ENCODE results near the gene POLR2C. TPM values are rescaled to one million over a fixed set of nuclear protein-coding genes. Genes with fewer than 3 reads are reported as not detected.

Gene POLR2C
- total and polyA plus RNA-seq, 2 of the 13 experiments (the other 11 are each of a cell fraction or from before 2014, with no cell fraction given): 104 to 216 TPM

GRCh38 chr16:57426356-57426755 is 36.1 kb upstream of the POLR2C start:
- no peak for ATAC-seq
- Histone ChIP-seq H3K9ac (ENCODE audit: insufficient read depth, low read depth, low read length) (no peak overlapping the region), H2AFZ (ENCODE audit: low read length) (no peak overlapping the region), H3K4me2 (ENCODE audit: low read depth, low read length) (no peak overlapping the region), H3K79me2 (ENCODE audit: insufficient read depth, low read length) (no peaks in the 10 kb centered on the region), H3K4me3 (replicated peaks in 1 of 3; ENCODE audit: insufficient read depth in 1 of 3, low read depth in 2 of 3, low read length in 3 of 3) (no peak overlapping the region), H3K36me3 (replicated peaks in 1 of 2; ENCODE audit: control insufficient read depth in 1 of 2, insufficient read depth in 2 of 2, low read length in 2 of 2) (peaks cover 18 to 39% of the 10 kb centered on the region in 2 experiments), H3K4me1 (ENCODE audit: insufficient read depth, low read length) (peaks cover 8% of the 10 kb centered on the region), H4K20me1 (ENCODE audit: insufficient read depth, low read length) (no peaks in the 10 kb centered on the region), H3K27ac (ENCODE audit: extremely low read length, insufficient read depth, low read length) (no peak overlapping the region), H3K9me3 (ENCODE audit: low read length) (no peaks in the 10 kb centered on the region), H3K27me3 (ENCODE audit: control insufficient read depth in 1 of 2, insufficient read depth in 2 of 2, low read length in 2 of 2) (no peaks in the 10 kb centered on the region)
- TF ChIP-seq ZSCAN9 (CRISPR knock-in tag; IDR thresholded peaks at IDR 0.05; ENCODE audit: borderline replicate concordance) (no peak), ZNF766 (CRISPR knock-in tag; IDR thresholded peaks at IDR 0.05; ENCODE audit: borderline replicate concordance) (0 out of 2 replicates have a peak, but pooled peaks have one; percentile 21)
- ChIA-PET POLR2A (no interaction called here), CTCF (ENCODE audit: low intra/inter-chr PET ratio, low total read pairs) (no interaction called here)
- no peak for DNase-seq (ENCODE audit: low spot score)
- no peak for FAIRE-seq
- in situ Hi-C loops (cut with HindIII; ENCODE audit: extremely low pct_ligation_motif_present, low pct_unique_long_range_greater_than_20kb): no loop called here
- WGBS (ENCODE audit: low lambda C conversion rate): 93% methylated on average over 5 of the region's 7 CpGs
- no TSS peak for BruUV-seq (replicated peaks)
- intact Hi-C loops (cut with micrococcal nuclease; ENCODE audit: unreplicated experiment): no loop called here

- Histone ChIP-seq H3K27me3 (ENCODE audit: control insufficient read depth in 1 of 2, insufficient read depth in 2 of 2, low read length in 2 of 2) (no peaks in the 10 kb centered on the region), H3K36me3 (replicated peaks in 1 of 2; ENCODE audit: control insufficient read depth in 1 of 2, insufficient read depth in 2 of 2, low read length in 2 of 2) (peaks cover 19 to 48% of the 10 kb centered on the region in 2 experiments), H3K9ac (ENCODE audit: insufficient read depth, low read depth, low read length) (no peak overlapping the region), H3K27ac (ENCODE audit: extremely low read length, insufficient read depth, low read length) (no peak overlapping the region), H3K79me2 (ENCODE audit: insufficient read depth, low read length) (no peaks in the 10 kb centered on the region), H2AFZ (ENCODE audit: low read length) (no peak overlapping the region), H3K9me3 (ENCODE audit: low read length) (no peaks in the 10 kb centered on the region), H3K4me1 (ENCODE audit: insufficient read depth, low read length) (peaks cover 7% of the 10 kb centered on the region), H3K4me3 (replicated peaks in 1 of 3; ENCODE audit: insufficient read depth in 1 of 3, low read depth in 2 of 3, low read length in 3 of 3) (no peak overlapping the region), H3K4me2 (ENCODE audit: low read depth, low read length) (no peak overlapping the region), H4K20me1 (ENCODE audit: insufficient read depth, low read length) (no peaks in the 10 kb centered on the region)
- CTCF ChIA-PET (ENCODE audit: low intra/inter-chr PET ratio, low total read pairs): no interaction called here
- intact Hi-C loops (cut with micrococcal nuclease; ENCODE audit: unreplicated experiment): no loop called here
- 100% methylated on average over 8 of the region's 8 CpGs for WGBS (ENCODE audit: low lambda C conversion rate)
- no peak for ATAC-seq
- POLR2A ChIA-PET: no interaction called here
- in situ Hi-C loops (cut with HindIII; ENCODE audit: extremely low pct_ligation_motif_present, low pct_unique_long_range_greater_than_20kb): no loop called here
- BruUV-seq (replicated peaks): no TSS peak
- no peak for DNase-seq (ENCODE audit: low spot score)
- FAIRE-seq: no peak
- peak; percentile 39 for TF ChIP-seq RBM22 (optimal IDR thresholded peaks at IDR 0.05; ENCODE audit: low read length)
- no peak for TF ChIP-seq ZNF501 (CRISPR knock-in tag; IDR thresholded peaks at IDR 0.05)
These were observed 35.2 kb upstream of the POLR2C start for GRCh38 chr16:57427307-57427706.
